BJ (cell line): Measurements from ENCODE around the gene HMGA1. TPM values are rescaled to one million over a fixed set of nuclear protein-coding genes. Genes with fewer than 3 reads are reported as not detected.

ENCODE experiments used
- CTCF ChIA-PET: fragments of 350-600 bp; formaldehyde crosslinking; extraction: SDS; loops from one replicate; lab custom pipeline; 2021; ENCODE audit warnings: antibody characterized with exemption, inconsistent platforms; lab: Yijun Ruan, JAX
- POLR2A ChIA-PET: fragments of 300-600 bp; sonication (Branson Sonifier 250); formaldehyde crosslinking; extraction: SDS; loops from one replicate; lab custom pipeline; 2021; ENCODE audit warnings: antibody characterized with exemption; lab: Charles Lee
- DNase-seq: peaks from one replicate; pipeline ENCODE4 v3.0.0-alpha.2; 2011; ENCODE audit warnings: low read depth
- H3K27me3 ChIP-seq: 2 replicates; pipeline ENCODE4 v1.6.0; 2011; ENCODE audit warnings: low read length; ENCODE audit not compliant: control insufficient read depth, insufficient read depth
- H3K36me3 ChIP-seq: 2 replicates; pipeline ENCODE4 v1.5.1; 2011; ENCODE audit warnings: low read length; ENCODE audit not compliant: control insufficient read depth, insufficient read depth
- H3K4me3 ChIP-seq: 2 replicates; pipeline ENCODE4 v1.5.1; 2011; ENCODE audit warnings: low read depth, mild to moderate bottlenecking, control low read depth, low read length
- CTCF ChIP-seq: IDR thresholded peaks from 2 replicates; pipeline ENCODE4 v1.5.1; 2011; ENCODE audit warnings: low read depth, mild to moderate bottlenecking, control low read depth, inconsistent platforms, low read length, moderate library complexity; ENCODE audit not compliant: insufficient read depth
- polyA plus RNA-seq: library from polyadenylated mRNA; depleted of rRNA; stranded (reverse); fragments of >200 nt; gene quantifications from 2 replicates; pipeline ENCODE4 v1.2.3, GENCODE V29; 2011

HMGA1 gene
- polyA plus RNA-seq, 1 experiment, result 168 TPM

DNA sequence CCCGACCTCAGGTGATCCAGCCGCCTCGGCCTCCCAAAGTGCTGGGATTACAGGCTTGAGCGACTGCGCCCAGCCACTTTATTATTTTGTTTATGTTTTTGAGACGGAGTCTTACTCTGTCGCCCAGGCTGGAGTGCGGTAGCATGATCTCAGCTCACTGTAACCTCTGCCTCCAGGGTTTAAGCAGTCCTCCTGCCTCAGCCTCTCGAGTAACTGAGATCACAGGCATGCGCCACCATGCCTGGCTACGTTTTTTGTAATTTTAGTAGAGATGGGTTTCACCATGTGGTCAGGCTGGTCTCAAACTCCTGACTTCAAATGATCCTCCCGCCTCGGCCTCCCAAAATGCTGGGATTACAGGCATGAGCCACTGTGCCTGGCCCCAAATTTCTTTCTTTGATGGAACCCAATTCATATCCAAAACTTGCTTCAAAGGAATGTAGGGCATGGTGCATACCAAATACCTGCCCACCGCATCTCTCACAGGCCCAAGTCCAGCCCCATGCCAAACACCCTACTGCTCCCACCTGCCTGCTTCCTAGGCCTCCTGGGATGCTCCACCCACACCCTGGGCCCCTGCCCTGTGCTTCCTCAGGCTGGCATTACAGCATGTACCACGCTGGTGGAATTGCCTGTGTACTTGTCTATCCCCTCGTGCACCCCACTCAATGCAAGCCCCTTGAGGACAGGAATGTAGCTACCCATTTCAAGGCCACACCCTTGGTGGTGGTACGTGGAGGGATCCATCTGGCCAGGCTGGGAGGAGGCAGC is 4.9 kb upstream of the HMGA1 start:
- CTCF ChIA-PET, result interaction anchor here (1.3 kb wide), 1 partner anchor 13 kb away, joined by 3 read pairs; no protein-coding TSS in a partner anchor
- Histone ChIP-seq H3K36me3 (no peaks in the 10 kb centered on the region), H3K4me3 (no peak overlapping the region), H3K27me3 (no peaks in the 10 kb centered on the region)
- POLR2A ChIA-PET, result no interaction called here
- no peak for DNase-seq
- no peak for TF ChIP-seq CTCF

GRCh38 chr6:34232901-34233300 is 3.8 kb upstream of the HMGA1 start:
- Histone ChIP-seq H3K36me3 (no peaks in the 10 kb centered on the region), H3K27me3 (no peaks in the 10 kb centered on the region), H3K4me3 (no peak overlapping the region)
- ChIA-PET CTCF (interaction anchor here (1.1 to 1.3 kb wide), 3 partner anchors 12 to 571 kb away, joined by 3 to 4 read pairs (median 3); no protein-coding TSS in a partner anchor), POLR2A (no interaction called here)
- no peak for TF ChIP-seq CTCF
- DNase-seq, result no peak

DNA sequence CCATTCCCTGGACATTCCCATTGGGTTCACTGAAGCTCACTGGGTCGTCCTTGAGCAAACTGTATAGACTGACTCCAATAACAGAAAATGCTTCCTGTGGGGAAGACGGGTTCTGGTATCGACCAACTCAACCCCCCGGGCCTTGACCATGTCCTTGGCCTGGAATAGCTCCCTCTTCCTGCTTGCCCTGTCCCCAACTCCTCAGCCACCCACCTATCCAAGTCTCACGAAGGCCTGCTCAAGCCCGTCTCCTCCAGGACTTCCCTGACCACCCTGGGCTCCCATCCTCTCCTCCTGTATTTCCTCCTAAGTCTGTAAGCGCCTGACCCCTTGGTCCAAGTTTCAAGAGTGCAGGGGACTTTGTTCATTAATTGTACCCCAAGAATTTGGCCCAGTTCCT is 2.8 kb upstream of the HMGA1 start:
- POLR2A ChIA-PET, result no interaction called here
- Histone ChIP-seq H3K36me3 (no peaks in the 10 kb centered on the region), H3K27me3 (no peaks in the 10 kb centered on the region), H3K4me3 (no peak overlapping the region)
- TF ChIP-seq CTCF, result no peak
- no peak for DNase-seq
- CTCF ChIA-PET, result interaction anchor here (1.1 to 1.2 kb wide), 2 partner anchors 14 to 570 kb away, joined by 3 to 4 read pairs; no protein-coding TSS in a partner anchor

DNA sequence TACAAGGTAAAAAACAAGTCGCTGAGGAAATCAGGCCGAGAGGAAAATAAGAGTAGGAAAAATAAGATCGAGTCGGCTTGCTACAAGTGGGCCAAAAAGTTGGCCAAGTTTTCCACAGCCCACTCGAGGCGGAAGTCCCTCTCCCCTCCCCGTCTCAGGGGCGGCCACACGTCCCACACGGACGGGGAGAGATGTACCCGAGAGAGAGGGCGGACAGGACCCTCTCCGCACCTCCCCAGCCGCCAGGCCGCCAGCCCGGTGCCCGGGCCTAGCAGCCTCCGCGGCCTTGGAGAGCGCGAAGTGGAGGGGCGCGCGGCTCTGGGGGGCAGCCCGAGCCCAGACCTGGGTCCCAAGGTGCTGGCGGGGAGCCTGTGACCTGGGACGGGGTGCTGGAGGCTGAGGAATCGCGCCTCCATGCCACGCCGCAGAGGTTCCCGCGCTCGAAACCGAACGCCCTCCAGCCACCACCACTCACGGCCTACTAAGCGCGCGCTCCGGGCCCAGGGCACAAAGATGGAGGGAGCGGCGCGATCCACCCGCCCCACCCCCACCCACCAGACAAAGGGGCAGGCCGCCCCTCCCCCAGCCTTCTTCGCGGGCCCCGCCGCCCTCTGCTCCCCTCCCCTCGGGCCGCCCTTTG is 1.9 kb upstream of the HMGA1 start:
- Histone ChIP-seq H3K4me3 (no peak overlapping the region), H3K27me3 (no peaks in the 10 kb centered on the region), H3K36me3 (no peaks in the 10 kb centered on the region)
- ChIA-PET POLR2A (no interaction called here), CTCF (no interaction called here)
- TF ChIP-seq CTCF, result no peak
- DNase-seq, result no peak
